Skeletal muscle tissue (tissue), 5 donors: Measurements from ENCODE around the gene CNOT8. TPM values are rescaled to one million over a fixed set of nuclear protein-coding genes. Genes with fewer than 3 reads are reported as not detected.
"Not testable (repeated sequence)": the region's sequence is repeated elsewhere in the genome, so short reads cannot be mapped to it uniquely, and the experiment has no call there.

Source experiments
- H3K27ac ChIP-seq: one replicate; pipeline ENCODE4 v1.7.0; 2013; ENCODE audit warnings: mild to moderate bottlenecking, low read depth, low read length, inconsistent platforms
- H3K27me3 ChIP-seq, 3 donors: one replicate each; pipeline ENCODE4 v1.7.0; 2013; ENCODE audit warnings: low read length in 3 of 3; ENCODE audit not compliant: control insufficient read depth in 3 of 3, insufficient read depth in 3 of 3
- H3K36me3 ChIP-seq, 3 donors: one replicate each; pipeline ENCODE4 v1.7.0; 2013; ENCODE audit warnings: low read length in 3 of 3; ENCODE audit not compliant: control insufficient read depth in 3 of 3, insufficient read depth in 3 of 3
- H3K4me1 ChIP-seq, 3 donors: one replicate each; pipeline ENCODE4 v1.7.0; 2013; ENCODE audit warnings: low read length in 3 of 3, mild to moderate bottlenecking in 3 of 3; ENCODE audit not compliant: control insufficient read depth in 3 of 3, insufficient read depth in 3 of 3
- H3K4me3 ChIP-seq, 3 donors: one replicate each; pipeline ENCODE4 v1.7.0; 2013; ENCODE audit warnings: low read length in 3 of 3
- H3K9ac ChIP-seq, 3 donors: one replicate each; pipeline ENCODE4 v1.7.0; 2013; ENCODE audit warnings: low read length in 3 of 3, mild to moderate bottlenecking in 3 of 3, moderate library complexity in 2 of 3, low read depth in 1 of 3
- H3K9me3 ChIP-seq, 3 donors: one replicate each; pipeline ENCODE4 v1.7.0; 2013; ENCODE audit warnings: low read length in 3 of 3; ENCODE audit not compliant: control insufficient read depth in 3 of 3
- small RNA-seq: library from RNA; depleted of rRNA; stranded (forward); fragments of <200 nt; gene quantifications from one replicate; pipeline ENCODE3, GENCODE V24; 2014
- total RNA-seq: library from RNA; depleted of rRNA; stranded (reverse); fragments of >200 nt; gene quantifications from one replicate; pipeline ENCODE4 v1.2.3, GENCODE V29; 2014
- donor health status: Osteomylitis.

The CNOT8 gene
- total RNA-seq, 1 donor from 2014 or later: 42.3 TPM

DNA sequence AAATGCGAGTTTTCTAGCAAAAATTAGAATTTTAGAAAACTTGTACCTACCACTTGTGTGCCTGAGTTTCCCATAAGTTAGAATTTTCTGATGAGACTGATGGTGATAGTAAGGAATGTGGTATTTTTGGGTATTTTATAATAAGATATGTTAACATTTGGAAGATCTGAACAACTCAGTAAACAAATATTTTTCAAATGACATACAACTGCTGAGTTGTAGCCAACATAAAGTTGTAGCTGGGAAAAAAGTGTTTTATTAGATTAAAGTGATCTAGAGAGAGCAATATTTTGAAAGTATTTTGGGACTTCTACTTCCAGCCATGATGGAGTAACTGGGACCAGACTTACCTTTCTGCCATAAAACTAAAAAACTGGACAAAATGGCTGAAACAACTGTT lies 41.6 kb downstream of the CNOT8 start:
- Histone ChIP-seq H3K9me3 (no peaks in the 10 kb centered on the region), H3K4me3 (no peak overlapping the region), H3K27me3 (no peaks in the 10 kb centered on the region), H3K4me1 (no peaks in the 10 kb centered on the region), H3K27ac (no peak overlapping the region), H3K9ac (no peak overlapping the region), H3K36me3 (peaks cover 40 to 81% (median 76%) of the 10 kb centered on the region in 3 donors)

- Histone ChIP-seq H3K36me3 (peaks cover 31 to 81% (median 73%) of the 10 kb centered on the region in 3 donors), H3K9me3 (no peaks in the 10 kb centered on the region), H3K27ac (no peak overlapping the region), H3K9ac (no peak overlapping the region), H3K4me1 (no peaks in the 10 kb centered on the region), H3K4me3 (no peak overlapping the region), H3K27me3 (no peaks in the 10 kb centered on the region)
These were observed 42.8 kb downstream of the CNOT8 start for GRCh38 chr5:154901276-154901675.

GRCh38 chr5:154901913-154902312 lies 43.5 kb downstream of the CNOT8 start:
- H3K9me3 ChIP-seq: no peaks in the 10 kb centered on the region
- no peaks in the 10 kb centered on the region for H3K27me3 ChIP-seq
- H3K4me3 ChIP-seq: no peak overlapping the region
- H3K9ac ChIP-seq: no peak overlapping the region
- no peak overlapping the region for H3K27ac ChIP-seq
- no peaks in the 10 kb centered on the region for H3K4me1 ChIP-seq
- peaks cover 31 to 82% (median 72%) of the 10 kb centered on the region in 3 donors for H3K36me3 ChIP-seq

GRCh38 chr5:154905601-154906000 lies 47.2 kb downstream of the CNOT8 start:
- not testable (repeated sequence) for H3K4me1 ChIP-seq, H3K27ac ChIP-seq, H3K9me3 ChIP-seq, H3K27me3 ChIP-seq, H3K4me3 ChIP-seq, H3K9ac ChIP-seq
- H3K36me3 ChIP-seq: peaks cover 33 to 80% (median 79%) of the 10 kb centered on the region in 3 donors

- Histone ChIP-seq H3K27ac (no peak overlapping the region), H3K9me3 (no peaks in the 10 kb centered on the region), H3K9ac (no peak overlapping the region), H3K36me3 (peaks cover 24 to 60% (median 56%) of the 10 kb centered on the region in 3 donors), H3K27me3 (no peaks in the 10 kb centered on the region), H3K4me3 (no peak overlapping the region), H3K4me1 (no peaks in the 10 kb centered on the region)
These were observed 58.4 kb downstream of the CNOT8 start for GRCh38 chr5:154916874-154917273.

DNA sequence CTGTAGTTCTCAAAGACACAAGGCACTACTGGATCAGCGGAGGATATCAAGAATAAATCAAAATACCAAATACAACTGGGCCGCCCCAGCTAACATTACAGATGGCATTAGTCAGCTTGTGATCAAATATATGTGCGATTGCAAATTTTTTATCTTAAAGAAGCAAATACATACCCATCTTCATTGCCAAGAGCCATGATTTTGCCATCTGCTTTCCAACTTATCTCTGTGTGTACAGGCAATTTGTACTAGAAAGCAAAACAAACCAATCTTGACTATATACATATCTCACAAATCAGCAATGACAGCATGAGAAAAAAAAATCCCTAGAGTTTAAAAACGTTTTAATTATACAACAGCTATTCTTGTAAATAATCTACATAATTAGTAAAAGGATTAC lies 59.3 kb downstream of the CNOT8 start:
- H3K9ac ChIP-seq: no peak overlapping the region
- no peaks in the 10 kb centered on the region for H3K4me1 ChIP-seq
- no peak overlapping the region for H3K27ac ChIP-seq
- H3K4me3 ChIP-seq: no peak overlapping the region
- peaks cover 19 to 52% (median 49%) of the 10 kb centered on the region in 3 donors for H3K36me3 ChIP-seq
- H3K27me3 ChIP-seq: no peaks in the 10 kb centered on the region
- H3K9me3 ChIP-seq: no peaks in the 10 kb centered on the region

GRCh38 chr5:154923441-154924430 lies 65.3 kb downstream of the CNOT8 start:
- Histone ChIP-seq H3K4me1 (no peaks in the 10 kb centered on the region), H3K36me3 (peaks cover 22 to 70% (median 68%) of the 10 kb centered on the region in 3 donors), H3K27me3 (no peaks in the 10 kb centered on the region), H3K27ac (no peak overlapping the region), H3K9me3 (no peaks in the 10 kb centered on the region), H3K9ac (no peak overlapping the region), H3K4me3 (no peak overlapping the region)

Small RNAs within 50 kb of the gene (small RNA-seq; reads per million reads assigned to genes)
- not detected for gene MIR378H

Other genes starting within 250 kb of the CNOT8 start
- gene LARP1, start 103.2 kb upstream of the CNOT8 start, total RNA-seq: 24.0 TPM
- 8.4 TPM for gene FAXDC2, start 8.0 kb upstream of the CNOT8 start, total RNA-seq
- gene GEMIN5, start 79.6 kb downstream of the CNOT8 start, total RNA-seq: 18.8 TPM
- 12.5 TPM for gene MRPL22, start 82.4 kb downstream of the CNOT8 start, total RNA-seq
- gene KIF4B, start 155.1 kb downstream of the CNOT8 start, total RNA-seq: under 0.01 TPM